NT2/D1 (cell line): ENCODE measurements around the gene CDH22.

Experiments
- DNase-seq: peaks from one replicate; pipeline ENCODE4 v3.0.0-alpha.2; 2011; ENCODE audit warnings: low read depth, low spot score
- H3K27me3 ChIP-seq: 2 replicates; pipeline ENCODE4 v1.6.0; 2011; ENCODE audit warnings: mild to moderate bottlenecking; ENCODE audit not compliant: insufficient read length, insufficient read depth
- H3K36me3 ChIP-seq: 2 replicates; pipeline ENCODE4 v1.6.1; 2011; ENCODE audit warnings: mild to moderate bottlenecking, low read length, mixed read lengths; ENCODE audit not compliant: insufficient read depth, insufficient read length
- H3K4me1 ChIP-seq: 2 replicates; pipeline ENCODE4 v1.5.1; 2011; ENCODE audit not compliant: insufficient read depth, insufficient read length
- H3K4me3 ChIP-seq: 2 replicates; pipeline ENCODE4 v1.5.1; 2011; ENCODE audit warnings: low read depth; ENCODE audit not compliant: insufficient read length
- H3K9ac ChIP-seq: 2 replicates; pipeline ENCODE4 v1.6.0; 2011; ENCODE audit warnings: low read depth; ENCODE audit not compliant: insufficient read length
- H3K9me3 ChIP-seq: 2 replicates; pipeline ENCODE4 v1.5.1; 2011; ENCODE audit warnings: mild to moderate bottlenecking, low read length; ENCODE audit not compliant: insufficient read depth
- SUZ12 ChIP-seq: IDR thresholded peaks from 2 replicates; pipeline ENCODE4 v1.6.1; 2011; ENCODE audit not compliant: insufficient read length, insufficient read depth; ENCODE audit errors: extremely low read depth
- YY1 ChIP-seq: IDR thresholded peaks from 2 replicates; pipeline ENCODE4 v1.6.1; 2011; ENCODE audit not compliant: insufficient read length, insufficient read depth
- ZNF274 ChIP-seq: IDR thresholded peaks from 2 replicates; pipeline ENCODE4 v1.6.1; 2011; ENCODE audit warnings: mild to moderate bottlenecking, low read depth, low read length

CDH22 gene

DNA sequence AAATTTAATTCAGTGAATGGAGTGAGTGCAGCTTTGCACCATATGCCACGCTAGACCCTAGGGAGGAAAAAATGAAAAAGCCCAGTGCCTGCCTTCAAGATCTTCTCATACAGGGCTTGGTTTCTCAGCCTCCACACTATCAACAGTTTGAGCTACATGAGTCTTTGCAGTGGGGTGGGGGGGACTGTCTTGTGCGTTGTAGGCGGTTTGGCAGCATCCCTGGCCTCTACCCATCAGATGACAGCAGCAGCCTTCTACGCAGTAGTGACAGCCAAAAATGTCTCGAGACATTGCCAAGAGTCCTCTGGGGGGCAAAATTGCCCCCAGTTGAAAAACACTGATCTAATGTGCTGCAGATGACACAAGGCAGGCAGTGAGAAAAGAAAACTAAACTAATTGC, 6.2 kb downstream of the CDH22 start:
- Histone ChIP-seq H3K27me3 (peaks cover 23% of the 10 kb centered on the region), H3K4me1 (no peaks in the 10 kb centered on the region), H3K36me3 (no peaks in the 10 kb centered on the region), H3K4me3 (no peak overlapping the region), H3K9ac (no peak overlapping the region), H3K9me3 (no peaks in the 10 kb centered on the region)
- TF ChIP-seq ZNF274 (no peak), YY1 (no peak), SUZ12 (no peak)
- DNase-seq: no peak

DNA sequence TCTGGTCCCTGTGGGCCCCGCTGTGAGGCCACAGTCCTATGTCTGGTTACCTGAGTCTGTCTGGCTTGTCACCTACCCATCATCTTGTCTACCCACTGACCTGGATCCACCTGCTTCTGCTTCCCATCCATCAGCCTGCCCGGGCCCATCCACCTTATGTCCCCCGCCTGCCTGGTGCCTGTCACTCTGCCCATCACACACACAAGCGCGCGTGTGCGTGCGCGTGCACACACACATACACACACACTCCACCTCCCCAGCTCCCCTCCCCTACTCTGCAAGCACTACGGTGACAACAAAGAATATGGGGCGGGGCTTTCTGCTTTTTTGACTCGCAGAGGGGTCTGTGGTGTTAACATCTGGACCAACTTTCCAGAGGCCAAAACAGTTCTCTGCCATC, 8.0 kb downstream of the CDH22 start:
- Histone ChIP-seq H3K4me3 (no peak overlapping the region), H3K9me3 (no peaks in the 10 kb centered on the region), H3K36me3 (no peaks in the 10 kb centered on the region), H3K27me3 (peaks cover 6% of the 10 kb centered on the region), H3K4me1 (peaks cover 2% of the 10 kb centered on the region), H3K9ac (no peak overlapping the region)
- DNase-seq: no peak
- TF ChIP-seq ZNF274 (no peak), YY1 (no peak), SUZ12 (no peak)

GRCh38 chr20:46299078-46299477, 9.2 kb downstream of the CDH22 start:
- H3K9ac ChIP-seq: no peak overlapping the region
- H3K27me3 ChIP-seq: peaks cover 6% of the 10 kb centered on the region
- H3K9me3 ChIP-seq: no peaks in the 10 kb centered on the region
- no peak overlapping the region for H3K4me3 ChIP-seq
- TF ChIP-seq ZNF274: no peak
- no peak for TF ChIP-seq YY1
- no peak for TF ChIP-seq SUZ12
- no peak for DNase-seq
- H3K4me1 ChIP-seq: peaks cover 2% of the 10 kb centered on the region
- H3K36me3 ChIP-seq: no peaks in the 10 kb centered on the region

- Histone ChIP-seq H3K9ac (no peak overlapping the region), H3K27me3 (no peaks in the 10 kb centered on the region), H3K9me3 (no peaks in the 10 kb centered on the region), H3K4me3 (no peak overlapping the region), H3K36me3 (no peaks in the 10 kb centered on the region), H3K4me1 (peaks cover 2% of the 10 kb centered on the region)
- TF ChIP-seq YY1 (no peak), ZNF274 (no peak), SUZ12 (no peak)
- no peak for DNase-seq
Measured at GRCh38 chr20:46298374-46298773, 9.9 kb downstream of the CDH22 start.

- no peak for TF ChIP-seq YY1
- no peak for TF ChIP-seq SUZ12
- no peak for TF ChIP-seq ZNF274
Measured at GRCh38 chr20:46296526-46297250, 11.6 kb downstream of the CDH22 start.

DNA sequence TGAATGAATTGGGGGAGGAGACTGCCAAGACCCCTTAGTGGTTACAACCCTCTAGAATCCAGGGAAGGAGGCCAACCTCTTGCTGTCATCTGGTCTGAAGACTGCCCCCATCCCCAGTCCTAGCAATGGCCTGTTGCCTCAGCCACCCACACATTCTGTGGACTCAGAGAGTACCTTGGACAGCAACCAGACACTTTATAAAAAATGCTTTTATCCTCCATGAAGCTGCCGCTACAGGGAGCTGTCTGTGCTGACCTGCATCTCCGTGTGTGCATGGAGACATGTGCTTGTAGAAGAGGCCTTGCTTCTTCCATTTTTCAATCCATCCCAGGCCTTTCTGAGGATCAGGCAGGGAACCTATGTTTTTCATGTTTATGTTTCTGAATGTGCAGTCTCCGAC, 15.2 kb downstream of the CDH22 start:
- TF ChIP-seq SUZ12 (no peak), ZNF274 (no peak), YY1 (no peak)

More at GRCh38 chr20:46296526-46297250, 11.6 kb downstream of the CDH22 start:
- H3K4me1 ChIP-seq: peaks cover 5% of the 10 kb centered on the region
- no peaks in the 10 kb centered on the region for H3K9me3 ChIP-seq
- H3K9ac ChIP-seq: no peak overlapping the region
- H3K36me3 ChIP-seq: no peaks in the 10 kb centered on the region
- H3K27me3 ChIP-seq: no peaks in the 10 kb centered on the region
- no peak overlapping the region for H3K4me3 ChIP-seq
- DNase-seq: no peak

DNA sequence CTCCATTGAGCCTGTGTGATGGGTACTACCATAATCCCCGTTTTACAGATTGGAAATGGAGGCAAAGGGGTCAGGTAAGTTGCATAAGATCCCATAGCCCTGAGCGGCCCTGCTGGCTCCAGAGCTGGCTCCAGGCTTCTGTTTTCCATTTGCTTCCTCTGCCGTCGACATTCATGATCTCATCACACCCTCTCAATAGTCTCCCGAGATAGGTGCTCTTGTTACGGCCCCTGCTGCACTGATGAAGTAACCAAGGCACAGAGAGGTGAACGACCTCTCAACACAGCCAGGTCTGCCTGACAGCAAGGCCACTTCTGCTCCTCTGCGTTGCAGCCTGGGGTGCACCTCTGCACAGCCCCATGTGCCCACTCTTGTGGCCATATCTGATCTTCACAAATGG, 16.9 kb downstream of the CDH22 start:
- TF ChIP-seq ZNF274: no peak
- no peak for TF ChIP-seq SUZ12
- no peak for TF ChIP-seq YY1
- Histone ChIP-seq H3K36me3 (no peaks in the 10 kb centered on the region), H3K4me3 (no peak overlapping the region), H3K9ac (no peak overlapping the region), H3K4me1 (peaks cover 3% of the 10 kb centered on the region), H3K9me3 (no peaks in the 10 kb centered on the region), H3K27me3 (peaks cover 6% of the 10 kb centered on the region)
- DNase-seq: no peak

More for the DNA sequence above, 15.2 kb downstream of the CDH22 start:
- Histone ChIP-seq H3K4me3 (no peak overlapping the region), H3K9ac (no peak overlapping the region), H3K27me3 (peaks cover 4% of the 10 kb centered on the region), H3K4me1 (peaks cover 5% of the 10 kb centered on the region), H3K36me3 (no peaks in the 10 kb centered on the region), H3K9me3 (no peaks in the 10 kb centered on the region)
- peak; percentile 43 for DNase-seq
